ENCODE results near the gene TTC33. TPM values are rescaled to one million over a fixed set of nuclear protein-coding genes. Genes with fewer than 3 reads are reported as not detected.
"Not testable (repeated sequence)": the region's sequence is repeated elsewhere in the genome, so short reads cannot be mapped to it uniquely, and the experiment has no call there.

The TTC33 gene
- total and polyA plus RNA-seq, 2 of the 13 experiments (the other 11 are each of a cell fraction or from before 2014, with no cell fraction given) = 4.5 to 20.0 TPM

GRCh38 chr5:40568548-40568947 is 187.2 kb downstream of the TTC33 start:
- ATAC-seq = no peak
- H3K4me3 ChIP-seq (replicated peaks in 1 of 3; ENCODE audit: insufficient read depth in 1 of 3, low read depth in 2 of 3, low read length in 3 of 3) = no peak overlapping the region
- no peak overlapping the region for H2AFZ ChIP-seq (ENCODE audit: low read length)
- H3K36me3 ChIP-seq (replicated peaks in 1 of 2; ENCODE audit: control insufficient read depth in 1 of 2, insufficient read depth in 2 of 2, low read length in 2 of 2) = no peaks in the 10 kb centered on the region
- CTCF ChIA-PET (ENCODE audit: low intra/inter-chr PET ratio, low total read pairs) = no interaction called here
- no peaks in the 10 kb centered on the region for H3K4me1 ChIP-seq (ENCODE audit: insufficient read depth, low read length)
- no peaks in the 10 kb centered on the region for H4K20me1 ChIP-seq (ENCODE audit: insufficient read depth, low read length)
- no TSS peak for BruUV-seq (replicated peaks)
- no peaks in the 10 kb centered on the region for H3K79me2 ChIP-seq (ENCODE audit: insufficient read depth, low read length)
- no peak for TF ChIP-seq NFYB (CRISPR knock-in tag; IDR thresholded peaks at IDR 0.05)
- no peak for TF ChIP-seq AHR (CRISPR knock-in tag; IDR thresholded peaks at IDR 0.05)
- no peak for TF ChIP-seq POLR2AphosphoS2 (IDR thresholded peaks at IDR 0.05; ENCODE audit: low read depth, low read length)
- TF ChIP-seq ZNF576 (CRISPR knock-in tag; IDR thresholded peaks at IDR 0.05) = no peak
- TF ChIP-seq CERS6 (CRISPR knock-in tag; IDR thresholded peaks at IDR 0.05) = no peak
- TF ChIP-seq BATF2 (CRISPR knock-in tag; IDR thresholded peaks at IDR 0.05) = no peak
- TF ChIP-seq ZNF597 (CRISPR knock-in tag; IDR thresholded peaks at IDR 0.05) = no peak
- H3K9ac ChIP-seq (ENCODE audit: insufficient read depth, low read depth, low read length) = no peak overlapping the region
- WGBS (ENCODE audit: low lambda C conversion rate) = 0% methylated on average over 1 of the region's 1 CpG
- H3K27me3 ChIP-seq (ENCODE audit: control insufficient read depth in 1 of 2, insufficient read depth in 2 of 2, low read length in 2 of 2) = no peaks in the 10 kb centered on the region
- POLR2A ChIA-PET = no interaction called here
- no peaks in the 10 kb centered on the region for H3K9me3 ChIP-seq (ENCODE audit: low read length)
- intact Hi-C loops (cut with micrococcal nuclease; ENCODE audit: unreplicated experiment) = no loop called here
- no peak for DNase-seq (ENCODE audit: low spot score)
- no peak overlapping the region for H3K4me2 ChIP-seq (ENCODE audit: low read depth, low read length)
- no peak for FAIRE-seq
- in situ Hi-C loops (cut with HindIII; ENCODE audit: extremely low pct_ligation_motif_present, low pct_unique_long_range_greater_than_20kb) = no loop called here
- no peak overlapping the region for H3K27ac ChIP-seq (ENCODE audit: extremely low read length, insufficient read depth, low read length)

GRCh38 chr5:40563173-40563572 is 192.6 kb downstream of the TTC33 start:
- FAIRE-seq; H2AFZ ChIP-seq (ENCODE audit: low read length); H3K9me3 ChIP-seq (ENCODE audit: low read length); DNase-seq (ENCODE audit: low spot score); H3K4me3 ChIP-seq (replicated peaks in 1 of 3; ENCODE audit: insufficient read depth in 1 of 3, low read depth in 2 of 3, low read length in 3 of 3); H4K20me1 ChIP-seq (ENCODE audit: insufficient read depth, low read length); ATAC-seq; H3K36me3 ChIP-seq (replicated peaks in 1 of 2; ENCODE audit: control insufficient read depth in 1 of 2, insufficient read depth in 2 of 2, low read length in 2 of 2); H3K79me2 ChIP-seq (ENCODE audit: insufficient read depth, low read length); BruUV-seq (replicated peaks); intact Hi-C loops (cut with micrococcal nuclease; ENCODE audit: unreplicated experiment); H3K27me3 ChIP-seq (ENCODE audit: control insufficient read depth in 1 of 2, insufficient read depth in 2 of 2, low read length in 2 of 2); H3K4me2 ChIP-seq (ENCODE audit: low read depth, low read length); in situ Hi-C loops (cut with HindIII; ENCODE audit: extremely low pct_ligation_motif_present, low pct_unique_long_range_greater_than_20kb); CTCF ChIA-PET (ENCODE audit: low intra/inter-chr PET ratio, low total read pairs); H3K4me1 ChIP-seq (ENCODE audit: insufficient read depth, low read length); POLR2A ChIA-PET; H3K9ac ChIP-seq (ENCODE audit: insufficient read depth, low read depth, low read length); H3K27ac ChIP-seq (ENCODE audit: extremely low read length, insufficient read depth, low read length): not testable (repeated sequence)
